Thyroid gland (tissue), 4 donors: Measurements from ENCODE around the gene CLDN9.

ENCODE experiments used
- POLR2A ChIP-seq, 2 donors: fragments of 450-650 bp; IDR thresholded peaks; one replicate each; pipeline ENCODE4 v1.6.1; 2017; ENCODE audit warnings: antibody characterized with exemption in 2 of 2, mild to moderate bottlenecking in 2 of 2, moderate library complexity in 1 of 2
- TF ChIP-seq, protein P1 (sequence below), 6 experiments: fragments of 200-600 bp in 3 of 6; fragments of 450-650 bp in 3 of 6; sonication (generic) in 3 of 6; IDR thresholded peaks; one replicate each; pipeline ENCODE4 v1.5.1; 2016 to 2019; ENCODE audit warnings: antibody characterized with exemption in 6 of 6, mild to moderate bottlenecking in 2 of 6, inconsistent platforms in 1 of 6, moderate library complexity in 1 of 6

DNA sequence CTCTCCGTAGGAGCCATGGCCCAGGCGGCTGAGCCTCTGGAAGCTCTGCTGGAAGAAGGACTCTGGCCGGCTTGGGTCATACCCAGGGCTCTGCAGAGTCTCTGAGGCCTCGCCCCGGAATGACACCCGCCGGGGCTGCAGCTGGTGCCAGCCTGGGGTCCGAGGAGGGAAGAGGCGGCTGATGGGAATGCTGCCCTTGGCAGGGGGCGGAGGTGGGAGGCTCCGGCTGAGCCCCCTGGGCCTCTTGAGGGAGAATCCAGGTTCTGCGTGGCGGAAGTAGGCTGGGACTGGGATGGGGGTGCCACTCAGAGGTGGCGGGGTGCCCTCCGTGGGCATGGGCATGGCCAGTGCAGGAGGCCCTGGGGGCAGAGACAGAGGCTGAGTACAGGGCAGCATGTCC, 36.0 kb upstream of the CLDN9 start:
- TF ChIP-seq, protein P1, sequence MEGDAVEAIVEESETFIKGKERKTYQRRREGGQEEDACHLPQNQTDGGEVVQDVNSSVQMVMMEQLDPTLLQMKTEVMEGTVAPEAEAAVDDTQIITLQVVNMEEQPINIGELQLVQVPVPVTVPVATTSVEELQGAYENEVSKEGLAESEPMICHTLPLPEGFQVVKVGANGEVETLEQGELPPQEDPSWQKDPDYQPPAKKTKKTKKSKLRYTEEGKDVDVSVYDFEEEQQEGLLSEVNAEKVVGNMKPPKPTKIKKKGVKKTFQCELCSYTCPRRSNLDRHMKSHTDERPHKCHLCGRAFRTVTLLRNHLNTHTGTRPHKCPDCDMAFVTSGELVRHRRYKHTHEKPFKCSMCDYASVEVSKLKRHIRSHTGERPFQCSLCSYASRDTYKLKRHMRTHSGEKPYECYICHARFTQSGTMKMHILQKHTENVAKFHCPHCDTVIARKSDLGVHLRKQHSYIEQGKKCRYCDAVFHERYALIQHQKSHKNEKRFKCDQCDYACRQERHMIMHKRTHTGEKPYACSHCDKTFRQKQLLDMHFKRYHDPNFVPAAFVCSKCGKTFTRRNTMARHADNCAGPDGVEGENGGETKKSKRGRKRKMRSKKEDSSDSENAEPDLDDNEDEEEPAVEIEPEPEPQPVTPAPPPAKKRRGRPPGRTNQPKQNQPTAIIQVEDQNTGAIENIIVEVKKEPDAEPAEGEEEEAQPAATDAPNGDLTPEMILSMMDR (IDR thresholded peaks at IDR 0.05) = no peak
- TF ChIP-seq POLR2A (IDR thresholded peaks at IDR 0.05) = no peak
